GM19035 (cell line): ENCODE results near the gene CSTF2T.
"Not testable (repeated sequence)": the region's sequence is repeated elsewhere in the genome, so short reads cannot be mapped to it uniquely, and the experiment has no call there.

Experiments
- ATAC-seq: cut with Tn5 transposase; IDR thresholded peaks from one replicate; pipeline ENCODE4 v1.9.1; 2021; ENCODE audit not compliant: unreplicated experiment

CSTF2T gene

GRCh38 chr10:51698473-51699063 lies 827 bp downstream of the CSTF2T start:
- no peak for ATAC-seq

GRCh38 chr10:51696251-51696650 lies 3.1 kb downstream of the CSTF2T start:
- ATAC-seq, result no peak

GRCh38 chr10:51694086-51694768 lies 5.2 kb downstream of the CSTF2T start:
- no peak for ATAC-seq

GRCh38 chr10:51691135-51691534 lies 8.3 kb downstream of the CSTF2T start:
- no peak for ATAC-seq

- ATAC-seq, result no peak
Measured at GRCh38 chr10:51689536-51689935, 9.9 kb downstream of the CSTF2T start.

GRCh38 chr10:51688826-51689225 lies 10.6 kb downstream of the CSTF2T start:
- ATAC-seq, result not testable (repeated sequence)

GRCh38 chr10:51687296-51687695 lies 12.1 kb downstream of the CSTF2T start:
- ATAC-seq, result no peak

GRCh38 chr10:51685768-51686167 lies 13.6 kb downstream of the CSTF2T start:
- no peak for ATAC-seq

GRCh38 chr10:51683031-51683691 lies 16.2 kb downstream of the CSTF2T start:
- no peak for ATAC-seq

- ATAC-seq, result no peak
Measured at GRCh38 chr10:51679841-51680240, 19.6 kb downstream of the CSTF2T start.

GRCh38 chr10:51675088-51675487 lies 24.3 kb downstream of the CSTF2T start:
- ATAC-seq, result no peak

GRCh38 chr10:51672039-51672535 lies 27.3 kb downstream of the CSTF2T start:
- ATAC-seq, result no peak

GRCh38 chr10:51669041-51669440 lies 30.4 kb downstream of the CSTF2T start:
- ATAC-seq, result no peak

GRCh38 chr10:51668336-51668689 lies 31.1 kb downstream of the CSTF2T start:
- ATAC-seq, result no peak

- ATAC-seq, result no peak
Measured at GRCh38 chr10:51667678-51668335, 31.6 kb downstream of the CSTF2T start.

- ATAC-seq, result no peak
Measured at GRCh38 chr10:51666456-51666855, 32.9 kb downstream of the CSTF2T start.

- ATAC-seq, result no peak
Measured at GRCh38 chr10:51663086-51663485, 36.3 kb downstream of the CSTF2T start.

GRCh38 chr10:51659344-51659743 lies 40.1 kb downstream of the CSTF2T start:
- ATAC-seq, result no peak

- no peak for ATAC-seq
Measured at GRCh38 chr10:51658000-51658399, 41.4 kb downstream of the CSTF2T start.

GRCh38 chr10:51656503-51656902 lies 42.9 kb downstream of the CSTF2T start:
- ATAC-seq, result no peak

- ATAC-seq, result no peak
Measured at GRCh38 chr10:51654918-51655317, 44.5 kb downstream of the CSTF2T start.

- ATAC-seq, result no peak
Measured at GRCh38 chr10:51653025-51653424, 46.4 kb downstream of the CSTF2T start.
